Superior temporal gyrus (tissue), 1 donor: ENCODE results near the gene SP6.

Experiments used
- DNase-seq: peaks from one replicate; pipeline ENCODE4 v3.0.0-alpha.2; 2016; ENCODE audit errors: extremely low spot score

SP6 gene

GRCh38 chr17:47856830-47857229 is 5.9 kb upstream of the SP6 start:
- DNase-seq: no peak

- DNase-seq: no peak
These were observed 4.8 kb upstream of the SP6 start for GRCh38 chr17:47855737-47856136.

- no peak for DNase-seq
These were observed 2.7 kb upstream of the SP6 start for GRCh38 chr17:47853616-47854015.

DNA sequence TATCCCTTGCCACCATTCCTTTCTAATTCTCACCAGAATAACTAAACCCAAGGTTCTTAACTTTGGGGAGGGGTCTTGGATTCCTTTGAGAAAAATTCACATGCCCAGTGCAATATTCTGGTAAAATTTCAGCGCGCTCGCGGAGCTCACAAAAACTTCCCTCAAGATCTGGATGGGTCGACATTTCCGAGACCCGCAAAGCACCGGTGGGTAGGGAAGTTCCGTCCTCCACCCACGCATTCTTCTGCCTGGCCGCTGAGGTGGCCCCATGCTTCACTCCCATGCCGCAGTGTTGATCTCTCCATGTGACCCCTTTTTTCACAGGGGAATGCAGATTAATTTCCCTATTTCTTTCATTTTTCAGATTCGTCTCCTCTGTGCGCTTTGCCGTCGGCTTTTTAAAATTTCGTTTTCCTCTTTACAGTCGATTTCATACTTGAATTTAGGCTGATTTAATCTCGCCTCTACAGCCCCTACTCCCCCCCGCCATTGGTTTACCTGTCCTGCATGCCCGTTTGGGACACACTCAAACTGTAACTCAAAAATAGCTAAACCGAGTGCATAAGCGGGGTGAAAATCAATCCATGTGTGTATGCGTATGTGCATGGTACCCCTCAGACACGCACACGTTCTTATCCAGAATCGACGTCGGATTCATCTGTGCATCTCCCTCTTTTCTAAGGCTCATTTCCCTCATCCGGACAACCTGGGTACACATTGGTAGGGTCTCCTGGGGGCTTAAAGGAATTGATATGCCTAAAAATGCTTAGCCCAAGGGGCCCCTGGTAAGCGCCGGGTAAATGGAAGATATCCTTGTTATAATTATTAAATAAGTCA is 1.4 kb upstream of the SP6 start:
- DNase-seq: no peak

DNA sequence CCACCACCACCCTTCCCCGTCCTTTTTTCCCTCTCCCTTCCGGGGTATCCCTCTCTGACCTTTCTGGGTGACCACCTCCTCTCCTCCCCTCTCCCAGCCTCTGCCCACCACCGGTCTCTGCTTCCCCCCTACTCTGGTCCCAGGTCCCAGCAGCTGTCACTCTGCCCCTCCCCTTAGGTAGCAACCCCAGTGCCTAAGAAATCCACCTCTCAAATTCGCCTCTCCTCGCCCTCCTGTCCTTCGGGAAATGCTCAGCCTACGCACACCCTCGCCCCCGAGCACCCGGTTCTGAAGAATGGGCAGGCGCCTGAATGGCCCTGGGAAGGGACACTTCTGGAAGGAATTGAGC is 775 bp upstream of the SP6 start:
- DNase-seq: no peak

GRCh38 chr17:47850373-47850691 is 631 bp downstream of the SP6 start:
- DNase-seq: no peak

DNA sequence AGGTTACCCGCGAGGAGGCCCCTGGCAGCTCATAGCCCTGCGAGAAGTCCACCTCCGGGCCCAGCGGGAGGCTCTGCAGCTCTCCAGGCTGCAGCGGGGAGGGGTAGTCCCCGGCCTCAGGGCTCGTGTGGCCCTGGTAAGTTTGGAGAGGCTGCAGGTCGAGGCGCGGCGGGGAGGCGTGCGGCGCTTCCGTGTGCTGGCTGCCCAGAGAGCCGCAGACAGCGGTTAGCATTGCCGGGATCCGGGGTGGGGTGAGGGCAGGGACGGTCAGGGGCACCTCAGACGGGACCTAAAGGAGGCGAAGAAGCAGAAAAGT is 2.8 kb downstream of the SP6 start:
- DNase-seq: no peak

DNA sequence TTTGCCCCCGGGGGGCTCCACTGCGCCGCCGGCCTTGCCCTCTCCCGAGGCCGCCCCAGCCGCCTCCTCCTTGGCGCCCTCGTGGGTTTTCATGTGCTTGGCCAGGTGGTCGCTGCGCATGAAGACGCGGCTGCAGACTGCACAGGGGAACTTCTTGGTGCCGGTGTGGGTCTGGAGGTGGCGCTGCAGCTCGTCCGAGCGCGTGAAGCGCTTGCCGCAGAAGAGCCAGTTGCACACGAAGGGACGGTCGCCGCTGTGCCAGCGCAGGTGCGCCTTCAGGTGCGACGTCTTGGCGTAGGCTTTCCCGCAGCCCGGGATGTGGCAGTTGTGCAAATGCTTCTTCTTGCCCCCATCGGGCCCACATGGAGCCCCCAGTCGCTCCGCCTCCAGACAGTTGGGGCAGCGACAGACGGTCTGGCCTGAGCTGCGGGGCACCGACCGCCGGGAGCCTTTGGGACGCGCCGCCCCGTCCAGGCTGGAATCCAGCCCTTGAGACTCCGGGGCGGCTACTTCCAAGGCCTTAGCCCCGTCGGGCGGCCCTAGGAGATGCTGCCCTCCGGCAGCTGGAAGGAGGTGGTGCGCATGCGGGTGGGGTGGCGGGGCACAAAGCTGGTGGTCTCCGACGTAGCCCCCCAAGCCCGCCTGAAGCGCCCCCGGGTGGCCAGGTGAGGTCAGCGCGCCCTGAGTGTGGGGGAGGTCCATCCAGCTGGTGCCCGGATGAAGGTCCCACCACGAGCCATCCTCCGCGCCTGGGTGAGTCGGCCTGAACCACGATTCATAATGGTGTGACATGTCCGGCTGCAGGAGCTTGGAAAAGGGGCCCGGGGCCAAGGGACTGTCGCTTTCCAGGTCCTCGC is 3.4 kb downstream of the SP6 start:
- DNase-seq: no peak

- no peak for DNase-seq
These were observed 4.1 kb downstream of the SP6 start for GRCh38 chr17:47846716-47847340.

DNA sequence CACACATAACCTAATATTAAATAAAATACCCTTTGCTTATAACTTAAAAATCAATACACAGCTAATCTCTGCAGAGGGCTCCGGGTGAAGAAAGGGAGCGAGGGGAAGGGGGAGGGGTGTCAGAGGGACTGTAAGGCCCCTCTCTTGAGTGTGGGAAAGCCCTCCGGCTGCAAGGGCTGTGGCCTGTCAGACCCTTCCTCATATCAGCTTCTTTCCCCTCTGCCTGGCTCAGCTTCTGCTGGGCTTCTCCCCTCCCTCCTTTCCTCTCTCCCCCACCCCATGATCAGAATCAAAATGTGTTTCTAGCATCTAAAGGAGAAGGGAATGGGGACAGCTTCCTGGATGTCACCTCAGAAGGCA is 5.3 kb downstream of the SP6 start:
- DNase-seq: no peak

DNA sequence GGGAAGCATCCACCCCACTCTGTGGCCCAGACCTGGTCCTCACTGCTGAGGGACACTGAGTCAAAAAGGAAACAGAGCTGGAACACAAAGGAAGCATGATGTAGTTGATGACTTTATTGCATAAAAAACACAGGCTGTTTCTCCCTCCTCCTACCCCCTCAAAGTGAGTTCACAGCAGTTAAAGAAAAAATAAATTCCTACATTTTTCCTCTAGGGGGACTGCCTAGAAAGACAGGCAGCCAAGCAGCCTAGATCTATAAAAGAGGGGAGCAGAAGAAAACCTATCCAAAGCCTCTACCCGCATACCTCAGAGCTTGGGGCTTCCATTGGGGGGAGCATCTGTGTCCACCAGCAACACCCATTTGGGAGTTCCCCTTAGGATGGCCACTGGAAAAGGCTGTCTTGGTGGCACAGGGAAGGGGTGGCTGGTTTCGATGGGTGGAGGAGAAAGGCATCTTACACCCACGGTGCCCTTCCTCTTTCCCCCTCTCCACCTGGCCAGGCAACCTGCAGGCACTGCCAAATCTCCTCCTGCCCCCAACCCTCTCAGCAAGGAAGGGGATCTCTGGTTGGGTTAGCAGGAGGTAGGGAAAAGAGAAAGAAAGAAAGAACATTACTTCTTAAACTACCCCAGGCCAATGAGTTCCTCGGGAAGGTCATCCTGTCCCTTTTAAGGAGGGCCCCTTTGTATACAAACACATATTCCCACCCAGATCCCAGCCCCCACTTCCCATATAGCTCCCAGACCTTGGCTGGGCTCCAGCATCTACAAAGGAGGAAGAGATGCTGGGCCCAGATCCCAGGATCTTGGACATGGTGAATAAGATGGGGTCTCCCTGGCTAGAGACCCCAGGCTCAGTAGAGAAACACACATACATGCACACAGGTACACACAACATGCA is 5.9 kb downstream of the SP6 start:
- no peak for DNase-seq

DNA sequence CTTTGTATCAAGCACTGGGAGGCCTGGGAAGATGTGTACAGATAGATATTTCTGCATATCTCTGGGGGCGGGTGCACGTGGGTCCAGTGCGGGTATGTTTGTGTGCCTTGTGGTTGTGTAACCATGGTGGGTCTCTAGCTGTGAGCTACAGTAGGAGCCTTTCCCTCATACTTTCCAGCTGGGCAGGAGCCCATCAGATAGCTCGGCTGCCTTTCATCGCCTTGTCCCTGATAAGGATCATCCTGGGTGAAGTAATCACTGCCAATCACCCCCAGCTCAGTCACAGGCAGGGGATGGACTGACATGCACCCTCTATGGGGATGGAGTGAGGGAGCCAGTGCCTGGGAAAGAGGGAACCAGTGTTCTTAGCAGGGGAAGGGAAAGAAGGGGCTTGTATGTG is 6.7 kb downstream of the SP6 start:
- DNase-seq: no peak

DNA sequence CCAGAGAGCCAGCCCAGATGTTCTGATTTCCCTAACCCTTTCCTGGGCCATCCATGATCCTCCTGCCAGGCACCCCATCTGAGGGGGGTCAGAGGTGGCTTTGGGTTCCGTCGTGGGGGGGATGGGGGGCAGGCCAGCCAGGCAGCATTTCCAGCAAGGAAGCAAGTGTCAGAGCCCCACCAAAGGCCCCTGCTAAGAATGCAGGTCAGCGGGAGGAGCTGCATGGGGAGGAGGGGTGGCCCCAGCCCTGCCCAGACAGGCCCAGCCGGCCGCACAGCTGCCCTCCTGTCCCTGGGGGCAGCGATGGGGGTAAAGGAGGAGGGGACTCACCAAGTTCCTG is 7.6 kb downstream of the SP6 start:
- no peak for DNase-seq

DNA sequence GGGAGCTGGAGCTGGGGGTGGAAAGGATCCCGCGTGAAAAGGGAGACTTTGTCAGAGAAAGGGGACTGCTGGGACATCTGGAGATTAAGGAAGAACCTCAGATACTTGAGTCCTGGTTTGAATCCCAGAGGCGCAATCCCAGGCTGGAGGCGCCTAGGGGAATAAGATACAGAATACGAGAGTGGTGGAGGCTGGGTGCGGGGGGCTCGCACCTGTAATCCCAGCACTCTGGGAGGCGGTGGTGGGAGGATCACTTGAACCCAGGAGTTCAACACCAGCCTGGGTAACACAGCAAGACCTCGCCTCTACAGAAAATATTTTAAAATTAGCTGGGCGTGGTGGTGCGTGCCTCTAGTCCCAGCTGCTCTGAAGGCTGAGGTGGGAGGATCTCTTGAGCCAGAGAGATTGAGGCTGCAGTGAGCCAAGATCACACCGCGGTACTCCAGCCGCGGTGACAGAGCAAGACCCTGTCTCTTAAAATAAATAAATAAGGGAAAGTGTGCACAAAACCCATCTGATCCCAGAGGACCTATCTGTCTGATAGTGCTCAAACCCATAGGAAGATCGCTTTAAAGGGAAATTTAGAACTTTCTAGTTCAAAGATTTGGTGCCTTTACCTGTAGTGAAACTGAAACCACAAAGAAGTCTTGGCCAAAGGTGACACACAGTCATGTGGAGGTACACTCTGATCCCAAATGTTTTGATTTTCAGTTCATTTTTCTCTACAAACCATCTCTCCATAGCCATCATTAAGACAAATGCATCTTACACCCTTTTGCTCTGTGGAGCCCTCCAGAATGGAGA is 9.3 kb downstream of the SP6 start:
- no peak for DNase-seq

- DNase-seq: peak; percentile 82
These were observed 10.0 kb downstream of the SP6 start, which contains the start of gene SCRN2 for GRCh38 chr17:47840742-47841487. Gene SCRN2 (minus strand): TSS chr17:47841273. CDS start chr17:47840843, 430 bp downstream.

- DNase-seq: no peak
These were observed 10.8 kb downstream of the SP6 start for GRCh38 chr17:47840001-47840741.

GRCh38 chr17:47839071-47839470 is 11.9 kb downstream of the SP6 start:
- DNase-seq: no peak

- DNase-seq: no peak
These were observed 12.3 kb downstream of the SP6 start for GRCh38 chr17:47838636-47839035.

DNA sequence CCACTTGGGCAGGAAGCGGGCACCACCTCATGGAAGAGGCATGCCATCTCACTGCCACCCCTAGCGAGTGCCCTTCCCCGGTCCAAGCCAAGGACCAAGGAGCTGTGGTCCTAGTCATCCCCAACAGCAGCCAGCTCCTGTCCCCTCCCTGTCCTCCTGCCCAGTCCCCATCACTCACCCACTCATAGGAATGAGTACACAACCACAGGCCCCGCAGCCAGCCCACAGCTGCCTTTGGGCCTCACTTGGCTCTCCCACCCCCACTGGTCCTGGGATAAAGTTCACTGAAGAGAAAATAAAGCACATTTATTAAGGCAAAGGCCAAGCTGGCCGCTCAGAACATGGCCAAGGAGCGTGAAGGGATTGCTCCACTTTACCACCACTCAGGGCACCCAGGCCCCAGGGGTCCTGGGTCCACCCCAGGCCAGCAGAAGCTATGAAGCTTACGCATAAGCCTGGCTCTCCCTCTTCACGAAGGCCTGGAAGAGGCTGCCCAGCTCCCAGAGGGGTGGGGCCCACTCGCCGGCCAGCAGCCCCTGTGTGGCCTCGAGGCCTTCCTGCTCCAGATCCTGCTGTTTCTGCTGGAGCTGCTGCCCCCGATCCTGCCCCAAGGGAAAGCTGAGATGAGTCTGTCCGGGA is 13.4 kb downstream of the SP6 start:
- DNase-seq: no peak
